ENCODE data around the gene IL15RA.
A peak's percentile ranks its signal among the peaks of the same experiment; 100 is the strongest.

The IL15RA gene, protein sequence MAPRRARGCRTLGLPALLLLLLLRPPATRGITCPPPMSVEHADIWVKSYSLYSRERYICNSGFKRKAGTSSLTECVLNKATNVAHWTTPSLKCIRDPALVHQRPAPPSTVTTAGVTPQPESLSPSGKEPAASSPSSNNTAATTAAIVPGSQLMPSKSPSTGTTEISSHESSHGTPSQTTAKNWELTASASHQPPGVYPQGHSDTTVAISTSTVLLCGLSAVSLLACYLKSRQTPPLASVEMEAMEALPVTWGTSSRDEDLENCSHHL

GRCh38 chr10:5977471-5978229, at the start of gene IL15RA:
TSS of gene IL15RA (minus strand) at chr10:5977543. CDS start at chr10:5977492, 51 bp downstream.
- Histone ChIP-seq H3K27me3 (ENCODE audit: control insufficient read depth, low read length) (peaks cover 56% of the 10 kb centered on the region), H3K36me3 (ENCODE audit: control insufficient read depth, low read length) (no peaks in the 10 kb centered on the region), H3K4me3 (ENCODE audit: low read length) (peak within 1 kb of the TSS; percentile 81), H3K4me1 (ENCODE audit: control insufficient read depth, low read length) (peaks cover 19% of the 10 kb centered on the region), H3K4me2 (ENCODE audit: low read length) (peak within 1 kb of the TSS; percentile 94), H4K20me1 (ENCODE audit: control insufficient read depth, insufficient read depth, low read depth, low read length) (no peaks in the 10 kb centered on the region), H3K9me3 (ENCODE audit: control insufficient read depth, insufficient read depth, low read length) (no peaks in the 10 kb centered on the region), H3F3A (ENCODE audit: control insufficient read depth, insufficient read depth) (peaks cover 6% of the 10 kb centered on the region; the same call in 1 of the 2 replicates), H3K27ac (ENCODE audit: low read depth, low read length) (no peak within 1 kb of the TSS), H3K9me2 (replicated peaks; ENCODE audit: control insufficient read depth, low read length) (no peaks in the 10 kb centered on the region), H3K79me2 (ENCODE audit: control insufficient read depth, low read length) (no peaks in the 10 kb centered on the region)
- TF ChIP-seq EZH2phosphoT487 (IDR thresholded peaks at IDR 0.05; ENCODE audit: borderline replicate concordance, low read length) = peak; percentile 79; the same call in 1 of the 2 replicates
- TF ChIP-seq, protein P1, sequence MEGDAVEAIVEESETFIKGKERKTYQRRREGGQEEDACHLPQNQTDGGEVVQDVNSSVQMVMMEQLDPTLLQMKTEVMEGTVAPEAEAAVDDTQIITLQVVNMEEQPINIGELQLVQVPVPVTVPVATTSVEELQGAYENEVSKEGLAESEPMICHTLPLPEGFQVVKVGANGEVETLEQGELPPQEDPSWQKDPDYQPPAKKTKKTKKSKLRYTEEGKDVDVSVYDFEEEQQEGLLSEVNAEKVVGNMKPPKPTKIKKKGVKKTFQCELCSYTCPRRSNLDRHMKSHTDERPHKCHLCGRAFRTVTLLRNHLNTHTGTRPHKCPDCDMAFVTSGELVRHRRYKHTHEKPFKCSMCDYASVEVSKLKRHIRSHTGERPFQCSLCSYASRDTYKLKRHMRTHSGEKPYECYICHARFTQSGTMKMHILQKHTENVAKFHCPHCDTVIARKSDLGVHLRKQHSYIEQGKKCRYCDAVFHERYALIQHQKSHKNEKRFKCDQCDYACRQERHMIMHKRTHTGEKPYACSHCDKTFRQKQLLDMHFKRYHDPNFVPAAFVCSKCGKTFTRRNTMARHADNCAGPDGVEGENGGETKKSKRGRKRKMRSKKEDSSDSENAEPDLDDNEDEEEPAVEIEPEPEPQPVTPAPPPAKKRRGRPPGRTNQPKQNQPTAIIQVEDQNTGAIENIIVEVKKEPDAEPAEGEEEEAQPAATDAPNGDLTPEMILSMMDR (IDR thresholded peaks at IDR 0.05; ENCODE audit: low read depth, low read length, poor library complexity, severe bottlenecking) = no peak

DNA sequence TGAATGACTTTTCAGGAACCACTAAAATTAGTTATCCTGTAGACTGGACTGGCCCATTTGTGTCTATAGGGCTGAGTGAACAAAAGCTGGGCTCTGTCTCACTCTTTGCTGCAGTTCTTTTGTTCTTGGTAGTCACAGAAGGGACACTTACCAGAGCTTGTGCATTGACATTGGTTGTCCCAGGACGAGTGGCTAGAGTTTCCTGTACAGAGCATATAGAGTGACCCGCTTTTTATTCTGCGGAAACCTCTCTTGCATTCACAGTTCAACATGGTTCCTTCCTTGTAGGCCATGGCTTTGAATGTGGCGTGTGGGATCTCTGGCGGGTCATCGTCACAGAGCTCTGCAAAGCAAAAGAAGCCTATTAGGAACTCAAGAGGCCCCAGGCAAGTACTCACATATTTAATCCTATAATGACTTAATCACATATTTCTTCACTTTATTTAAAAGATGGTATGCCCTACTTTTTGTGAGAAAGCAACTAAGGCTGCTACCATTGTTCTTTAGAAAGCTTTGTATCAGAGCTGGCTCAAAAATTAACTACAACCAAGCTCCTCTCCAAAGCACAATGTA, 48.4 kb upstream of the IL15RA start:
- Histone ChIP-seq H3K9me3 (ENCODE audit: control insufficient read depth, insufficient read depth, low read length) (peaks cover 4% of the 10 kb centered on the region; the same call in 1 of the 2 replicates), H3K27me3 (ENCODE audit: control insufficient read depth, low read length) (no peaks in the 10 kb centered on the region), H4K20me1 (ENCODE audit: control insufficient read depth, insufficient read depth, low read depth, low read length) (no peaks in the 10 kb centered on the region), H3K36me3 (ENCODE audit: control insufficient read depth, low read length) (no peaks in the 10 kb centered on the region), H3K27ac (ENCODE audit: low read depth, low read length) (no peak overlapping the region), H3K4me3 (ENCODE audit: low read length) (no peak overlapping the region), H3K4me2 (ENCODE audit: low read length) (no peak overlapping the region), H3K4me1 (ENCODE audit: control insufficient read depth, low read length) (0 out of 2 replicates have a peak, but pooled peaks cover 3% of the 10 kb centered on the region), H3K79me2 (ENCODE audit: control insufficient read depth, low read length) (no peaks in the 10 kb centered on the region), H3F3A (ENCODE audit: control insufficient read depth, insufficient read depth) (no peaks in the 10 kb centered on the region), H3K9me2 (replicated peaks; ENCODE audit: control insufficient read depth, low read length) (no peaks in the 10 kb centered on the region)
- TF ChIP-seq, protein P1 (IDR thresholded peaks at IDR 0.05; ENCODE audit: low read depth, low read length, poor library complexity, severe bottlenecking) = no peak
- TF ChIP-seq EZH2phosphoT487 (IDR thresholded peaks at IDR 0.05; ENCODE audit: borderline replicate concordance, low read length) = no peak

DNA sequence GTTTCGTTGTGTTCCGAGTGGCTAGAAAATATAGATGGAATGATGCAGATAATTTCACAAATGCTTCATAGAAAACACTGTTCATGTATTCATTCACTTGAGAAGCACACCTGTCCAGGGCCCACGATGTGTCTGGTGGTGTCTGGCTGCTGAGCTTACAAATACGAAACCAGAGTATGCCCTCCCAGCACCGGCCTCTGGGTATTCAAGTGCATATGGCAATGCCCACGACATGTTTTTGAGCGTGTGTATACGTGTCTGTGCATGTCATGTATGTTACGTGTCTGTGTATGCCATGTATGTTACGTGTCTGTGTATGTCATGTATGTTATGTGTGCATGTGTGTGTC, 47.0 kb upstream of the IL15RA start:
- Histone ChIP-seq H3K4me3 (ENCODE audit: low read length) (no peak overlapping the region), H3K27me3 (ENCODE audit: control insufficient read depth, low read length) (no peaks in the 10 kb centered on the region)
- TF ChIP-seq, protein P1 (IDR thresholded peaks at IDR 0.05; ENCODE audit: low read depth, low read length, poor library complexity, severe bottlenecking) = no peak
- no peak for TF ChIP-seq EZH2phosphoT487 (IDR thresholded peaks at IDR 0.05; ENCODE audit: borderline replicate concordance, low read length)

More for the DNA sequence above, 47.0 kb upstream of the IL15RA start:
- Histone ChIP-seq H3K27ac (ENCODE audit: low read depth, low read length) (no peak overlapping the region), H3K4me1 (ENCODE audit: control insufficient read depth, low read length) (0 out of 2 replicates have a peak, but pooled peaks cover 3% of the 10 kb centered on the region), H3K79me2 (ENCODE audit: control insufficient read depth, low read length) (no peaks in the 10 kb centered on the region), H4K20me1 (ENCODE audit: control insufficient read depth, insufficient read depth, low read depth, low read length) (no peaks in the 10 kb centered on the region), H3F3A (ENCODE audit: control insufficient read depth, insufficient read depth) (no peaks in the 10 kb centered on the region), H3K9me2 (replicated peaks; ENCODE audit: control insufficient read depth, low read length) (no peaks in the 10 kb centered on the region), H3K9me3 (ENCODE audit: control insufficient read depth, insufficient read depth, low read length) (no peaks in the 10 kb centered on the region), H3K4me2 (ENCODE audit: low read length) (no peak overlapping the region), H3K36me3 (ENCODE audit: control insufficient read depth, low read length) (no peaks in the 10 kb centered on the region)

Measured in DOHH2 (cell line).